HG03135 (cell line): ENCODE results near the gene DDX52.
"Not testable (repeated sequence)": the region's sequence is repeated elsewhere in the genome, so short reads cannot be mapped to it uniquely, and the experiment has no call there.

Experiments used
- ATAC-seq: cut with Tn5 transposase; IDR thresholded peaks from one replicate; pipeline ENCODE4 v1.9.1; 2021; ENCODE audit warnings: mild to moderate bottlenecking, moderate library complexity; ENCODE audit not compliant: unreplicated experiment

The DDX52 gene

DNA sequence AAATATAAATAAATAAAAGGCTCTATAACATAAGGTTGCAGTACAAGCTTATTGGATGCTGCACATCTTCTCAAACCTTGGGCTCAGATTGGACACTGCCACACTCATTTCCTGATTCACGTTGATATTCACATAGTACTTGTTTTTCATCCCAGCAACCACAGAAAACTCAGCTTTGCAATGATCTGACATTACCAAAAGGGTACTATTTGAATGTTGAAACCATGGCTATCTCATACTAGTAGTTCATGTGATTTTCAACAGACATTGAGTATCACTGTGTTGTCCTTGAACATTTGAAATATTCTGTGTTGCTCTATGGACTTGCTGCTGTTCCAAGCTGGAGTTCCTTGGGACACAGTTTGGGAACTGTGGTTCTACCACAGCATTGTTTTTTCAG is 14.0 kb upstream of the DDX52 start:
- ATAC-seq: no peak

- no peak for ATAC-seq
These were observed 8.6 kb upstream of the DDX52 start for GRCh38 chr17:37651849-37652248.

GRCh38 chr17:37650419-37651003 is 7.3 kb upstream of the DDX52 start:
- ATAC-seq: no peak

- ATAC-seq: no peak
These were observed 5.3 kb upstream of the DDX52 start for GRCh38 chr17:37648555-37648954.

- no peak for ATAC-seq
These were observed 4.6 kb upstream of the DDX52 start for GRCh38 chr17:37647856-37648255.

DNA sequence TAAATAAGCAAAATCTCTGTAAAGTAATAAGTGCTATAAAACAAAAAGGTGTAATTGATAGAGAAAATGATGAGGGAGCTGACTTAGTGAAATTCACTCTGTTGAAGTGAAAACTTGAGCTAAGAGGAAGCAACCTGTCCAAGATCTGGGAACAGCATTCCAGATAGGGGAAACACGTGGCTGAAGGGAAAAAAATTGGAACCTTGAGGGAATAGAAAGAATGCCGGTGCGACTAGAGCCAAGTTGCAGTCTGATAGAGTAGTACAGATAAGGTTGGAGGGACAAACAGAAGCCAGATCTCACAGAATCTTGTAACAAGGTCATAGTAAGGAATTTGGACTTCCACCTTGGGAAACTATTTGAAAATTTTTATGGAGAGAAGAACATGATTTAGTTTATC is 623 bp upstream of the DDX52 start:
- no peak for ATAC-seq

DNA sequence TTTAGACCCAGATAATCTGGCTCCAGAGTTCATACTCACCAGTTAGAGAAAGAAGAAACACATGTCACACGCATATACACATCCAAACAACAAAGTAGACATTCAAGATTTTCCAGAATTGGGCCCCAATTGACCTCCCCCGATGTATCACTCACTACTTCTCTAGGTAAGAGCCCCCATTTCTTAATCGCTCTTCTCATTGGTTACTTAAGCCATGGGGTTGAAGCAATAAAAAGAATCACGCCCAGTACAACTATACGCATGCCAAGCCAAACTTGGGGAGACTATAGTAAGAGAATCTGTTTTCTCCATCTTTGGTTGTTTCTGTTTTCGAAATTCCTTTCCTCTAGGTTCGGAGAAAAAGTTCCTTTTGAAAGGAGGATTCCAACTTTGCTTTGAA is 565 bp downstream of the DDX52 start:
- no peak for ATAC-seq

DNA sequence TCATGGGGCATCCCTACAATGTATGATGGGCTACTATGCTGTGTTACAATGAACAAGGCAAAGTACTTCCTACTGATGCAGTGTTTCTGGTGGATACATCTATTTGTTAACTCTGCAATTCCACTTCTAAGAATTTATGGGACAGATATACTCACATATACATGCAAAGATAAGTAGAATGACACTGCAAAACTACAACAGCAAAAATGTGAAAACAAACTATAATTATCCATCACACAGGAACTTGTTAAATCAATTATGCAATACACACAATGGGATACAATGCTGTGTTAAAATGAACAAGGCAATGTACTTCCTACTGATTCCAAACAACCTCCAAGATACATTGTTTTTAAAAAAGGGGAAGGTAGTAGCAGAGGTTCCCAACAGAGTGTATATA is 3.2 kb downstream of the DDX52 start:
- ATAC-seq: no peak

DNA sequence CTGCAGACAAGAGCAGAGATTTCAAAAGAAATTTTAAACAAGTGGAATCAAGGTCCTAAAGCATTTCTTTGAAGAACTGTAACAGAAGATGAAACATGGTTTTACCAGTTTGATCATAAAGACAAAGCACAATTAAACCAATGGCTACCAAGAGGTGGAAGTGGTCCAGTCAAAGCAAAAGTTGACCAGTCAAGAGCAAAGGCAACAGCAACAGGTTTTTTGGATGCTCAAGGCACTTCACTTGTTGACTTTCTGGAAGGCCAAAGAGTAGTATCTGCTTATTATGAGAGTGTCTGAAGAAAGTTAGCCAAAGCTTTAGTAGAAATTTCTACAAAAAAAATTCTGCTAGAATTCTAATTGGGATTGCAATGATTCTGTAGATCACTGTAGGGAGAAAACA is 5.3 kb downstream of the DDX52 start:
- ATAC-seq: no peak

DNA sequence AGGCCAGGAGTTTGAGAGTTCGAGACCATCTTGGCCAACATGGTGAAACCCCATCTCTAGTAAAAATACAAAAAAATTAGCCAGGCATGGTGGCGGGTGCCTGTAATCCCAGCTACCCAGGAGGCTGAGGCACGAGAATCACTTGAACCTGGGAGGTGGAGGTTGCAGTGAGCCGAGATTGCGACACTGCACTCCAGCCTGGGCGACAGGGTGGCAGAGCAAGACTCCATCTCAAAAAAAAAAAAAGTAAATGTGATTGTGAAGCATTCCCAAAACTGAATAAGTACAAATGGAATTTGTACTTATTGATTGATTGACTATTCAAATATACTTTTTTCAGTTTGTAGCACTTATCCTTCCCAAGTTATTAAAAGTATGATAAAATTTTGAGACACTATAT is 26.8 kb downstream of the DDX52 start:
- ATAC-seq: not testable (repeated sequence)

DNA sequence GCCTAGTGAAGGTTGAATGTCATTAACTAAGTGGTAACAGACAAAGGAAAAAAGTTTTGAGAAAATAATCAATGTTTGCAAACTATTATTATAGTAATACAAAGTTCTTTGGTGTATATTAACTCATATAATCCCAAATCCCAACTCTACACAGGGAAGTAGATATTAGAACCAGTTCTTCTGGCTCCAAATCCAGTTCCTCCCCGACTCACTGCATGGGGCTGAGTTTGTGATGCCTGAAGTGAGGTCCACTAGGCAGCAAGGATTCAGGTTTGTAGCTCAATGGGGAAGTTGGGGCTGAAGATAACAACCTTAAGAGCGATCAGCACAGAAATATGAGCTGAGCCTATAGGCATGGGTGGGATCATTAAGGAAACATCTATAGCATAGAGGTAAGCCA is 28.4 kb downstream of the DDX52 start:
- ATAC-seq: no peak

DNA sequence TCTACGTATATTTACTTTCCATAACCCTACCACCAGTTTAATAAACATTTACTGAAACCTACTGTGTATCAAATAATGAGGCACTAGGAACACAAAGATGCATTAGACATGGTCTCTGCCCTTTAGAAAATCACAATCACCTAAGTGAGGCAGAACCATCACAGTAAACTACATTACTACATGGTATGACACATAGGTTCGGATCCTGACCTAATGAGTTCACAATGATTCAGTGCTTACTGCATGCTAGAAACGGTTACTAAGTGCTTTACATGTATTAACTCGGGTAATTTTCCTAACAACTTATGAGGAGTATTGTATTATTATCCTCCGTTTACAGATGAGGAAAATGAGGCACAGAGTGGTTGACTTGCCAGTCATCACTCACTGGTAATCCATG is 28.9 kb downstream of the DDX52 start:
- ATAC-seq: no peak

GRCh38 chr17:37610971-37611370 is 32.3 kb downstream of the DDX52 start:
- ATAC-seq: no peak

GRCh38 chr17:37610041-37610420 is 33.2 kb downstream of the DDX52 start:
- ATAC-seq: not testable (repeated sequence)

DNA sequence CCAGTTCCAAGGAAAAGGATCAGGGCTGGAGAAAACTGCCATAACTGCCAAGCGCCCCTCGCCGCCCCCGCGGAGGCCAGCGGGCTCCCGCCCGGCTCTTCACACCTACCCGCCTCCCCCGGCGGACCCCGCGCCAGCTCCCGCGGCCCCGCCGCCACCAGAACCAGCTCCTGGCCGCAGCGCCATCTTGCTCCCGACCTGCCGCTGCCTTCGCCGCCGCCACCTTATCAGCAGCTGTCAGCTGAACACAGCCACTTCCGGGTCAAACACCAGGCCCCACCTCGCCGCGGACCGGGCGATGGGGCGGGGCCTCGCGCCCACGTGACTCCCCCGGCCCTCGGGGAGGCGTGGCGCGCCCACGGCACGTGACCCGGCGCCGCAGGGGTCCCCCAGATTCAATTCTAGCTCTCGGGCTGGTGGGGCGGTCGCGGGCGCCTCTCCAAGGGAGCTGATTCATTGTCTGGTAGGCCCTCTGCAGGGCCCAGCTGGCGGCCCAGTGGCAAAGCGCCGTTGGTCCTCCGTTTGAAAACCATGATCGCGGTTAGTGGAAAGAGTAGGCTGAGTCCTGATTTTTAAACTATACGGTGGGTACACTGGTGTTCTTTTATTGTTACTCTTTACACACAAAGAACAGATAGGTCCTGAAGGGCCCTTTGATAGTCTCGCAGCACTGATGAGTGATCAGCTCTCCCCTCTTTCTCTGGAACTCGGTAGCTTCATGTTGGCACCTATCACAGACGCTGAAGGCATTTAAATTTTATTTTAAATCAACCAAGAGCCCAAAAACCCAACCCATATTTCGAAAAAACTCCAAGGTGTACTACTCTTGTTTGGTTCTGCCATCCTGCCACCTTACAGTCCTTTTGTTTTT is 33.8 kb downstream of the DDX52 start, which contains the start of gene SYNRG:
Gene SYNRG (minus strand): TSS at position 249 of the 871 bp plus-strand sequence. CDS start 63 bp downstream, at position 186.
- peak; percentile 84 for ATAC-seq

GRCh38 chr17:37608351-37609169 is 34.7 kb downstream of the DDX52 start:
- ATAC-seq: peak; percentile 23

DNA sequence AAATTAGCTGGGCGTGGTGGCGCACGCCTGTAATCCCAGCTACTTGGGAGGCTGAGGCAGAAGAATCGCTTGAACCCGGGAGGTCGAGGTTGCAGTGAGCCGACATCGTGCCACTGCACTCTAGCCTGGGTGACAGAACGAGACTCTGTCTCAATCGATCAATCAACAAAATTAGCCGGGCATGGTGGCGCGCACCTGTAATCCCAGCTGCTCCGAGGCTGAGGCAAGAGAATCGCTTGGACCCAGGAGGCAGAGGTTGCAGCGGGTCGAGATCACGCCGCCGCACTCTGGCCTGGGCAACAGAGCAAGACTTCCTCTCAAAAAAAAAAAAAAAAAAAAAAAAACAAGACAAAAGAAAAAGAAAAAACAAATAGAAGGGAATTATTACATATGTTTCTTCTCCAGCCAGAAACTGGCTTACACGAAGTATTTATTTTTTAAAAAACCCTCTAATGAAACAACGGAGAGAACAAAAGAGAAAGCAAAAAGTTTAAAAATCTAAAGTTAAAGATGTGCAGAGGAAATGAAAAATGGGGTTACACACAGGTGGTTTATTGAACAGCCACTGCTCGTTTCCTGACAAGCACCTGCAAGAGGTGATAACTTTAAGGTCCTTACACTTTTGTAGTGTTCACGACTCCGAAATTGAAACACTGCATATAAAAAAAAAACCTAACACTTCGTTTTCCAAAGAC is 35.5 kb downstream of the DDX52 start:
- no peak for ATAC-seq

- no peak for ATAC-seq
These were observed 37.3 kb downstream of the DDX52 start for GRCh38 chr17:37605813-37606505.

GRCh38 chr17:37605081-37605480 is 38.2 kb downstream of the DDX52 start:
- ATAC-seq: no peak

DNA sequence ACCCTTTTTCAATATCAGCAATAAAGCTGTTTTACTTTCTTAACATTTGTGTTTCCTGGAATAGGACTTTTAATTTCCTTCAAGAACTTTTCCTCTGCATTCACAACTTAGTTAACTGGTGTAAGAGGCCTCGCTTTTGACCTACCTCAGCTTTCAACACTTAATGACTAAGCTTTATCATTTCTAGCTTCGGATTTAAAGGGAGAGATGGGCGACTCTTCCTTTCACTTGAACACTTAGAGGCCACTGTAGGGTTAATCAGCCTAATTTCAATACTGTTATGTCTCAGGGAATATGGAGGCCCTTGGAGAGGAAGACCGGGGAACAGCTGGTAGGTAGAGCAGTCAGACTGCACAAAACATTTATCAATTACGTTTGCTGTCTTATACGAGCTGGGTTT is 38.7 kb downstream of the DDX52 start:
- no peak for ATAC-seq
